ENCODE measurements around the gene UQCRC1.

Gene UQCRC1

GRCh38 chr3:48628277-48629017 lies 19.0 kb upstream of the UQCRC1 start:
- Histone ChIP-seq H3K9ac (ENCODE audit: low read depth, low read length) (no peak overlapping the region), H3K4me1 (ENCODE audit: insufficient read depth, low read length) (peaks cover 10% of the 10 kb centered on the region; the same call in 1 of the 2 replicates), H4K20me1 (ENCODE audit: insufficient read depth, low read length) (0 out of 2 replicates have a peak, but pooled peaks cover 4% of the 10 kb centered on the region), H3K27ac (ENCODE audit: low read length) (no peak overlapping the region), H3K4me3 (ENCODE audit: low read depth in 1 of 2, low read length in 2 of 2) (no peak overlapping the region), H3K36me3 (ENCODE audit: insufficient read depth, low read length) (peaks cover 63% of the 10 kb centered on the region), H3K79me2 (ENCODE audit: insufficient read depth, low read length) (no peaks in the 10 kb centered on the region), H2AFZ (ENCODE audit: low read depth, low read length) (no peak overlapping the region), H3K27me3 (ENCODE audit: insufficient read depth, low read length, poor library complexity) (no peaks in the 10 kb centered on the region), H3K9me3 (ENCODE audit: insufficient read depth, low read length, severe bottlenecking) (no peaks in the 10 kb centered on the region), H3K4me2 (ENCODE audit: insufficient read depth, low read length) (no peak overlapping the region)
- DNase-seq (no peak), ATAC-seq (ENCODE audit: insufficient read depth, low read depth) (no peak)
- TF ChIP-seq EZH2 (IDR thresholded peaks at IDR 0.05; ENCODE audit: borderline replicate concordance, low read depth, low read length, severe bottlenecking) (no peak), CTCF (IDR thresholded peaks at IDR 0.05; ENCODE audit: borderline replicate concordance, extremely low read depth, low read length, poor library complexity, severe bottlenecking) (no peak)

GRCh38 chr3:48625600-48625999 lies 16.2 kb upstream of the UQCRC1 start:
- Histone ChIP-seq H3K4me2 (ENCODE audit: insufficient read depth, low read length) (no peak overlapping the region), H3K4me1 (ENCODE audit: insufficient read depth, low read length) (peaks cover 8% of the 10 kb centered on the region; the same call in 1 of the 2 replicates), H3K79me2 (ENCODE audit: insufficient read depth, low read length) (no peaks in the 10 kb centered on the region), H3K9me3 (ENCODE audit: insufficient read depth, low read length, severe bottlenecking) (no peaks in the 10 kb centered on the region), H4K20me1 (ENCODE audit: insufficient read depth, low read length) (no peaks in the 10 kb centered on the region), H3K9ac (ENCODE audit: low read depth, low read length) (no peak overlapping the region), H3K27me3 (ENCODE audit: insufficient read depth, low read length, poor library complexity) (no peaks in the 10 kb centered on the region), H3K36me3 (ENCODE audit: insufficient read depth, low read length) (peaks cover 45% of the 10 kb centered on the region), H3K27ac (ENCODE audit: low read length) (no peak overlapping the region), H2AFZ (ENCODE audit: low read depth, low read length) (no peak overlapping the region), H3K4me3 (ENCODE audit: low read depth in 1 of 2, low read length in 2 of 2) (no peak overlapping the region)
- TF ChIP-seq CTCF (IDR thresholded peaks at IDR 0.05; ENCODE audit: borderline replicate concordance, extremely low read depth, low read length, poor library complexity, severe bottlenecking) (no peak), EZH2 (IDR thresholded peaks at IDR 0.05; ENCODE audit: borderline replicate concordance, low read depth, low read length, severe bottlenecking) (no peak)
- DNase-seq (no peak), ATAC-seq (ENCODE audit: insufficient read depth, low read depth) (no peak)

GRCh38 chr3:48624767-48625166 lies 15.3 kb upstream of the UQCRC1 start:
- Histone ChIP-seq H4K20me1 (ENCODE audit: insufficient read depth, low read length) (no peaks in the 10 kb centered on the region), H2AFZ (ENCODE audit: low read depth, low read length) (no peak overlapping the region), H3K36me3 (ENCODE audit: insufficient read depth, low read length) (peaks cover 46% of the 10 kb centered on the region), H3K4me1 (ENCODE audit: insufficient read depth, low read length) (peaks cover 8% of the 10 kb centered on the region; the same call in 1 of the 2 replicates), H3K9me3 (ENCODE audit: insufficient read depth, low read length, severe bottlenecking) (no peaks in the 10 kb centered on the region), H3K27me3 (ENCODE audit: insufficient read depth, low read length, poor library complexity) (no peaks in the 10 kb centered on the region), H3K9ac (ENCODE audit: low read depth, low read length) (no peak overlapping the region), H3K27ac (ENCODE audit: low read length) (no peak overlapping the region), H3K4me3 (ENCODE audit: low read depth in 1 of 2, low read length in 2 of 2) (no peak overlapping the region), H3K79me2 (ENCODE audit: insufficient read depth, low read length) (no peaks in the 10 kb centered on the region), H3K4me2 (ENCODE audit: insufficient read depth, low read length) (no peak overlapping the region)
- DNase-seq (no peak), ATAC-seq (ENCODE audit: insufficient read depth, low read depth) (no peak)
- TF ChIP-seq CTCF (IDR thresholded peaks at IDR 0.05; ENCODE audit: borderline replicate concordance, extremely low read depth, low read length, poor library complexity, severe bottlenecking) (no peak), EZH2 (IDR thresholded peaks at IDR 0.05; ENCODE audit: borderline replicate concordance, low read depth, low read length, severe bottlenecking) (no peak)
